Mammary epithelial cell (primary cell): ENCODE measurements around the gene FUNDC2.

Source experiments
- EZH2 ChIP-seq: IDR thresholded peaks from 2 replicates; pipeline ENCODE4 v1.6.1; 2012; ENCODE audit warnings: low read length, inconsistent platforms, borderline replicate concordance
- TF ChIP-seq, protein P1 (sequence below), 2 donors: IDR thresholded peaks in 1 of 2; conservative IDR thresholded peaks in 1 of 2; 2 replicates each; pipeline ENCODE4 v1.5.1; 2011 to 2012; ENCODE audit warnings: inconsistent platforms in 2 of 2, low read length in 2 of 2, mild to moderate bottlenecking in 2 of 2, control low read depth in 1 of 2, low read depth in 1 of 2; ENCODE audit not compliant: insufficient read depth in 1 of 2; ENCODE audit errors: extremely low read depth in 1 of 2

DNA sequence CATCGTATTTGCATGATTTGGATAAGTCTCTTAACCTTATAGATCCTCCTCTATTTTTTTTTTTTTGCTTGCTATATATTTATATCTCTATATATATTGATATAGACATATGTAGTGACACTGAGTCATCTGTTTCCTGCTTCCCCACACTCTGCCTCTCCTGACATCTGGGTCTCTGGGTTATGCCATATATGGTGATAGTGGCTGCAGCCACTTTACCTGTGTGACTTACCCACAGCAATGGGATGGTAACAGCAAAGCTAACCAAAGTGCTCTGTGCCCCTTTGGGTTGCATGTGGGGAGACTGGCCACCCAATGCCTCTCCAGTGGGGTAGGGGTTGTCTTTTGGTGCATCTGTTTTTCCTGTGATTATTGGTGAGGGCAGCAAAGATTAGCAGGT, 29.8 kb downstream of the FUNDC2 start:
- TF ChIP-seq, protein P1, sequence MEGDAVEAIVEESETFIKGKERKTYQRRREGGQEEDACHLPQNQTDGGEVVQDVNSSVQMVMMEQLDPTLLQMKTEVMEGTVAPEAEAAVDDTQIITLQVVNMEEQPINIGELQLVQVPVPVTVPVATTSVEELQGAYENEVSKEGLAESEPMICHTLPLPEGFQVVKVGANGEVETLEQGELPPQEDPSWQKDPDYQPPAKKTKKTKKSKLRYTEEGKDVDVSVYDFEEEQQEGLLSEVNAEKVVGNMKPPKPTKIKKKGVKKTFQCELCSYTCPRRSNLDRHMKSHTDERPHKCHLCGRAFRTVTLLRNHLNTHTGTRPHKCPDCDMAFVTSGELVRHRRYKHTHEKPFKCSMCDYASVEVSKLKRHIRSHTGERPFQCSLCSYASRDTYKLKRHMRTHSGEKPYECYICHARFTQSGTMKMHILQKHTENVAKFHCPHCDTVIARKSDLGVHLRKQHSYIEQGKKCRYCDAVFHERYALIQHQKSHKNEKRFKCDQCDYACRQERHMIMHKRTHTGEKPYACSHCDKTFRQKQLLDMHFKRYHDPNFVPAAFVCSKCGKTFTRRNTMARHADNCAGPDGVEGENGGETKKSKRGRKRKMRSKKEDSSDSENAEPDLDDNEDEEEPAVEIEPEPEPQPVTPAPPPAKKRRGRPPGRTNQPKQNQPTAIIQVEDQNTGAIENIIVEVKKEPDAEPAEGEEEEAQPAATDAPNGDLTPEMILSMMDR (conservative IDR thresholded peaks at IDR 0.05 in 1 of 2, IDR thresholded peaks at IDR 0.05 in 1 of 2; ENCODE audit: extremely low read depth in 1 of 2, insufficient read depth in 1 of 2, low read depth in 1 of 2, low read length in 2 of 2): no peak
- no peak for TF ChIP-seq EZH2
